Kidney (tissue), 14 donors: ENCODE measurements around the gene SYCE3. TPM values are rescaled to one million over a fixed set of nuclear protein-coding genes. Genes with fewer than 3 reads are reported as not detected.
A peak's percentile ranks its signal among the peaks of the same experiment; 100 is the strongest.

Experiments used
- DNase-seq, 5 donors: peaks; one replicate each; pipeline ENCODE4 v3.0.0-alpha.2; 2013 to 2020
- FAIRE-seq: peaks from 2 replicates; lab custom pipeline; 2012; peaks lifted over from hg19 to GRCh38; lab: Jason Lieb, UNC
- H3K27ac ChIP-seq, 2 donors: one replicate each; pipeline ENCODE4 v1.7.0; 2013; ENCODE audit warnings: low read depth in 2 of 2, low read length in 2 of 2, inconsistent platforms in 1 of 2
- H3K27me3 ChIP-seq: one replicate; pipeline ENCODE4 v1.7.1; 2013; ENCODE audit warnings: low read length, inconsistent platforms; ENCODE audit not compliant: control insufficient read depth, insufficient read depth
- H3K36me3 ChIP-seq, 3 donors: one replicate each; pipeline versions ENCODE4 v1.7.0 to v1.7.1; 2013; ENCODE audit warnings: low read length in 3 of 3, control low read depth in 1 of 3, inconsistent platforms in 1 of 3; ENCODE audit not compliant: insufficient read depth in 3 of 3, control insufficient read depth in 2 of 3
- H3K4me1 ChIP-seq, 3 donors: one replicate each; pipeline versions ENCODE4 v1.7.0 to v1.7.1; 2013; ENCODE audit warnings: low read length in 3 of 3, inconsistent platforms in 1 of 3, low read depth in 1 of 3; ENCODE audit not compliant: control insufficient read depth in 2 of 3, insufficient read depth in 2 of 3
- H3K4me3 ChIP-seq, 3 donors: one replicate each; pipeline versions ENCODE4 v1.7.0 to v1.8.1; 2013; ENCODE audit warnings: low read length in 3 of 3, control low read depth in 1 of 3, inconsistent platforms in 1 of 3
- H3K9ac ChIP-seq, 3 donors: one replicate each; pipeline versions ENCODE4 v1.7.0 to v1.7.1; 2013; ENCODE audit warnings: low read length in 3 of 3, control low read depth in 1 of 3, inconsistent platforms in 1 of 3
- H3K9me3 ChIP-seq, 3 donors: one replicate each; pipeline versions ENCODE4 v1.7.0 to v1.7.1; 2013; ENCODE audit warnings: low read length in 3 of 3, control low read depth in 1 of 3, inconsistent platforms in 1 of 3; ENCODE audit not compliant: control insufficient read depth in 2 of 3, insufficient read depth in 1 of 3
- CTCF ChIP-seq: IDR thresholded peaks from 3 replicates; pipeline ENCODE4 v1.5.1; 2012; ENCODE audit warnings: mild to moderate bottlenecking, moderate library complexity, borderline replicate concordance; ENCODE audit not compliant: insufficient read depth; ENCODE audit errors: extremely low read depth
- intact Hi-C: fragments of 100-400 bp; cut with DNase I; formaldehyde crosslinking; loops from one replicate; pipeline ENCODE4 v1.11.1; 2022
- polyA plus RNA-seq: library from polyadenylated mRNA; stranded (reverse); fragments of 350-450 nt; fragmentation: Illumina TruSeq; extraction: RNeasy Lipid Tissue Mini Kit (QIAGEN cat#74804); gene quantifications from one replicate; pipeline ENCODE4 v1.2.3, GENCODE V29; 2014; ENCODE audit warnings: low read depth, low replicate concordance; ENCODE audit not compliant: insufficient read depth
- total RNA-seq: library from RNA; stranded (reverse); fragmentation: NEBNext Ultra II Directional; extraction: Animal tissue kit (Norgen Biotek cat#: 25700); gene quantifications from one replicate; pipeline ENCODE4 v1.2.1, GENCODE V29; 2021
- donor health status: control.
- donor health status: control.
- donor health status: control.
- donor health status: control.
- donor health status: control.
- donor health status: DM: yes; HTN: yes; CAD: no.
- donor health status: Normal renal cell carcinoma (clear cell type).

SYCE3 gene
- total and polyA plus RNA-seq, 2 donors from 2014 or later, result 4.6 TPM; not detected in 1

- no peak for DNase-seq
- Histone ChIP-seq H3K27me3 (no peaks in the 10 kb centered on the region), H3K4me3 (peak overlapping the region; percentile 65 to 83 (median 83)), H3K9me3 (no peaks in the 10 kb centered on the region), H3K4me1 (peaks cover 0 to 21% (median 0%) of the 10 kb centered on the region in 3 donors), H3K27ac (peak overlapping the region in 1 of 2 donors; percentile 57), H3K9ac (peak overlapping the region in 2 of 3 donors; percentile 75 to 93), H3K36me3 (peaks cover 0 to 4% (median 0%) of the 10 kb centered on the region in 3 donors)
- no peak for TF ChIP-seq CTCF
- intact Hi-C loops, result no loop called here
- no peak for FAIRE-seq
Observed at GRCh38 chr22:50581031-50581949, 18.6 kb upstream of the SYCE3 start.

DNA sequence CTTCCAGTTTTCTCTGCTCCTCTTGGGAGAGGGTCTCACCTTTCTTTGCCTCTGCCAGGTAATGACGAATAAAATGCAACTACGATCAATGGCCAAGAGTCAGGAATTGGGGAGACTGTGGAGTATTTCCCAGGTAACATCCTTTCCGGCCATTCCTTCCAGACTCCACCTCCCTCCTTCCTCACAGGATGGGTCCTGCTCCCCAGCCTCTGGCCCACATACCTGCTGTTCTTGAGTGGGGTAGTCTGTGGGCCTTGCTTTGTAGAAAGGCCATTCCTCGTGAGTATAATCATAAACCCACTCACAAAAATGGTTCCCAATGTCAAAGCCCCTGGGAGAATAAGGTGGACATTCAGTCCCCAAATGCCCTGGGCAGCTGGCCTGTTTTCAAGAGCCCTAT lies 17.0 kb upstream of the SYCE3 start:
- no peak for DNase-seq
- Histone ChIP-seq H3K27me3 (no peaks in the 10 kb centered on the region), H3K36me3 (peaks cover 0 to 4% (median 0%) of the 10 kb centered on the region in 3 donors), H3K4me1 (peaks cover 0 to 21% (median 0%) of the 10 kb centered on the region in 3 donors), H3K9ac (no peak overlapping the region), H3K4me3 (no peak overlapping the region), H3K9me3 (no peaks in the 10 kb centered on the region), H3K27ac (no peak overlapping the region)
- intact Hi-C loops, result no loop called here
- no peak for FAIRE-seq
- no peak for TF ChIP-seq CTCF

- intact Hi-C loops, result no loop called here
- H3K27me3 ChIP-seq, result no peaks in the 10 kb centered on the region
- no peak for FAIRE-seq
- peak overlapping the region in 1 of 3 donors; percentile 4 for H3K9ac ChIP-seq
- H3K9me3 ChIP-seq, result no peaks in the 10 kb centered on the region
- peaks cover 0 to 21% (median 0%) of the 10 kb centered on the region in 3 donors for H3K4me1 ChIP-seq
- peak overlapping the region; percentile 1 to 65 for H3K27ac ChIP-seq
- H3K36me3 ChIP-seq, result peaks cover 0 to 4% (median 0%) of the 10 kb centered on the region in 3 donors
- TF ChIP-seq CTCF, result no peak
- no peak overlapping the region for H3K4me3 ChIP-seq
- DNase-seq, result no peak
Observed at GRCh38 chr22:50578776-50579310, 16.1 kb upstream of the SYCE3 start.
